Thyroid gland (tissue), 4 donors: ENCODE data around the gene KCNS3. TPM values are rescaled to one million over a fixed set of nuclear protein-coding genes. Genes with fewer than 3 reads are reported as not detected.

Experiments
- DNase-seq, 2 donors: peaks; one replicate each; pipeline ENCODE4 v3.0.0-alpha.2; 2019
- H3K27ac ChIP-seq, 3 donors: fragments of 200-600 bp; sonication (generic); 1 replicate in 2 of 3; 2 replicates in 1 of 3; pipeline ENCODE4 v1.5.1; 2016 to 2019; ENCODE audit warnings: mild to moderate bottlenecking in 1 of 3, moderate library complexity in 1 of 3
- H3K27me3 ChIP-seq: fragments of 200-600 bp; sonication (generic); one replicate; pipeline ENCODE4 v1.5.1; 2019
- H3K36me3 ChIP-seq, 2 donors: fragments of 200-600 bp; sonication (generic); one replicate each; pipeline ENCODE4 v1.5.1; 2016 to 2019
- H3K4me1 ChIP-seq, 2 donors: fragments of 200-600 bp; sonication (generic); one replicate each; pipeline ENCODE4 v1.5.1; 2017 to 2019
- H3K4me3 ChIP-seq, 3 donors: fragments of 200-600 bp; sonication (generic); replicated peaks in 1 of 3; 1 replicate in 2 of 3; 2 replicates in 1 of 3; pipeline ENCODE4 v1.5.1; 2016; ENCODE audit warnings: mild to moderate bottlenecking in 1 of 3
- H3K9me3 ChIP-seq: fragments of 200-600 bp; sonication (generic); one replicate; pipeline ENCODE4 v1.5.1; 2017
- POLR2A ChIP-seq, 2 donors: fragments of 450-650 bp; IDR thresholded peaks; one replicate each; pipeline ENCODE4 v1.6.1; 2017; ENCODE audit warnings: antibody characterized with exemption in 2 of 2, mild to moderate bottlenecking in 2 of 2, moderate library complexity in 1 of 2
- WGBS, 2 donors: methylation state at CpG; one replicate each; pipeline ENCODE4 v1.1.5; 2017; 5-methylcytosine and 5-hydroxymethylcytosine counted together
- intact Hi-C: fragments of 100-400 bp; cut with DNase I; formaldehyde crosslinking; loops from one replicate; pipeline ENCODE4 v1.15.1; 2023
- total RNA-seq, 4 donors: library from RNA; depleted of rRNA; stranded (reverse); fragments of >200 nt; gene quantifications; one replicate each; pipeline ENCODE4 v1.2.3, GENCODE V29; 2016
- TF ChIP-seq, protein P1 (sequence below), 6 experiments: fragments of 200-600 bp in 3 of 6; fragments of 450-650 bp in 3 of 6; sonication (generic) in 3 of 6; IDR thresholded peaks; one replicate each; pipeline ENCODE4 v1.5.1; 2016 to 2019; ENCODE audit warnings: antibody characterized with exemption in 6 of 6, mild to moderate bottlenecking in 2 of 6, inconsistent platforms in 1 of 6, moderate library complexity in 1 of 6

Gene KCNS3
- total RNA-seq, 4 donors from 2014 or later: 6.2 to 25.1 (median 7.6) TPM

- Histone ChIP-seq H3K27me3 (no peaks in the 10 kb centered on the region), H3K9me3 (no peaks in the 10 kb centered on the region), H3K27ac (no peak overlapping the region), H3K4me3 (no peak overlapping the region), H3K4me1 (no peaks in the 10 kb centered on the region), H3K36me3 (no peaks in the 10 kb centered on the region)
- no peak for TF ChIP-seq POLR2A (IDR thresholded peaks at IDR 0.05)
- TF ChIP-seq, protein P1, sequence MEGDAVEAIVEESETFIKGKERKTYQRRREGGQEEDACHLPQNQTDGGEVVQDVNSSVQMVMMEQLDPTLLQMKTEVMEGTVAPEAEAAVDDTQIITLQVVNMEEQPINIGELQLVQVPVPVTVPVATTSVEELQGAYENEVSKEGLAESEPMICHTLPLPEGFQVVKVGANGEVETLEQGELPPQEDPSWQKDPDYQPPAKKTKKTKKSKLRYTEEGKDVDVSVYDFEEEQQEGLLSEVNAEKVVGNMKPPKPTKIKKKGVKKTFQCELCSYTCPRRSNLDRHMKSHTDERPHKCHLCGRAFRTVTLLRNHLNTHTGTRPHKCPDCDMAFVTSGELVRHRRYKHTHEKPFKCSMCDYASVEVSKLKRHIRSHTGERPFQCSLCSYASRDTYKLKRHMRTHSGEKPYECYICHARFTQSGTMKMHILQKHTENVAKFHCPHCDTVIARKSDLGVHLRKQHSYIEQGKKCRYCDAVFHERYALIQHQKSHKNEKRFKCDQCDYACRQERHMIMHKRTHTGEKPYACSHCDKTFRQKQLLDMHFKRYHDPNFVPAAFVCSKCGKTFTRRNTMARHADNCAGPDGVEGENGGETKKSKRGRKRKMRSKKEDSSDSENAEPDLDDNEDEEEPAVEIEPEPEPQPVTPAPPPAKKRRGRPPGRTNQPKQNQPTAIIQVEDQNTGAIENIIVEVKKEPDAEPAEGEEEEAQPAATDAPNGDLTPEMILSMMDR (IDR thresholded peaks at IDR 0.05): no peak
- DNase-seq: no peak
- intact Hi-C loops: no loop called here
Measured at GRCh38 chr2:17916584-17916983, 38.1 kb downstream of the KCNS3 start.

- no peak overlapping the region for H3K27ac ChIP-seq
- 44 to 55% methylated on average over 1 of the region's 1 CpG for WGBS, 2 donors
- intact Hi-C loops: no loop called here
Measured at GRCh38 chr2:17918789-17919188, 40.3 kb downstream of the KCNS3 start.

GRCh38 chr2:17930773-17931172 is 52.3 kb downstream of the KCNS3 start:
- Histone ChIP-seq H3K36me3 (peaks cover 0 to 2% of the 10 kb centered on the region in 2 donors), H3K27me3 (no peaks in the 10 kb centered on the region), H3K4me3 (no peak overlapping the region), H3K9me3 (no peaks in the 10 kb centered on the region), H3K27ac (no peak overlapping the region), H3K4me1 (no peaks in the 10 kb centered on the region)
- intact Hi-C loops: no loop called here
- no peak for DNase-seq
- no peak for TF ChIP-seq POLR2A (IDR thresholded peaks at IDR 0.05)
- TF ChIP-seq, protein P1 (IDR thresholded peaks at IDR 0.05): no peak
- 62 to 82% methylated on average over 4 of the region's 4 CpGs for WGBS, 2 donors

More at GRCh38 chr2:17918789-17919188, 40.3 kb downstream of the KCNS3 start:
- H3K27me3 ChIP-seq: no peaks in the 10 kb centered on the region
- no peaks in the 10 kb centered on the region for H3K4me1 ChIP-seq
- H3K36me3 ChIP-seq: no peaks in the 10 kb centered on the region
- no peak for DNase-seq
- TF ChIP-seq, protein P1 (IDR thresholded peaks at IDR 0.05): no peak
- H3K9me3 ChIP-seq: no peaks in the 10 kb centered on the region
- H3K4me3 ChIP-seq: no peak overlapping the region

GRCh38 chr2:17933256-17933655 is 54.8 kb downstream of the KCNS3 start:
- Histone ChIP-seq H3K36me3 (peaks cover 0 to 2% of the 10 kb centered on the region in 2 donors), H3K4me3 (no peak overlapping the region), H3K27me3 (no peaks in the 10 kb centered on the region), H3K4me1 (no peaks in the 10 kb centered on the region), H3K9me3 (no peaks in the 10 kb centered on the region), H3K27ac (no peak overlapping the region)
- TF ChIP-seq POLR2A (IDR thresholded peaks at IDR 0.05): no peak
- TF ChIP-seq, protein P1 (IDR thresholded peaks at IDR 0.05): no peak
- intact Hi-C loops: no loop called here
- 62 to 91% methylated on average over 3 of the region's 3 CpGs for WGBS, 2 donors
- DNase-seq: no peak

- intact Hi-C loops: no loop called here
- H3K27me3 ChIP-seq: no peaks in the 10 kb centered on the region
- 76 to 86% methylated on average over 4 of the region's 4 CpGs for WGBS, 2 donors
- no peak overlapping the region for H3K27ac ChIP-seq
- DNase-seq: no peak
- H3K36me3 ChIP-seq: peaks cover 0 to 2% of the 10 kb centered on the region in 2 donors
- H3K9me3 ChIP-seq: no peaks in the 10 kb centered on the region
- TF ChIP-seq POLR2A (IDR thresholded peaks at IDR 0.05): no peak
- TF ChIP-seq, protein P1 (IDR thresholded peaks at IDR 0.05): no peak
- no peak overlapping the region for H3K4me3 ChIP-seq
- H3K4me1 ChIP-seq: no peaks in the 10 kb centered on the region
Measured at GRCh38 chr2:17934721-17935120, 56.3 kb downstream of the KCNS3 start.
